SK-N-SH (cell line): ENCODE results near the gene SPG21. TPM values are rescaled to one million over a fixed set of nuclear protein-coding genes. Genes with fewer than 3 reads are reported as not detected.

ENCODE experiments used
- CTCF ChIA-PET: fragments of 300-600, 350-600 bp; formaldehyde crosslinking; extraction: SDS; loops from one replicate; lab custom pipeline; 2021; lab: Yijun Ruan, JAX
- POLR2A ChIA-PET: fragments of 350-600 bp; sonication (Branson Sonifier 250); formaldehyde crosslinking; extraction: SDS; loops from one replicate; lab custom pipeline; 2020; ENCODE audit warnings: antibody characterized with exemption, inconsistent platforms; lab: Yijun Ruan, JAX
- DNase-seq: peaks from one replicate; pipeline ENCODE4 v3.0.0; 2012
- H2AFZ ChIP-seq: fragments of 200-600 bp; sonication (generic); 2 replicates; pipeline ENCODE4 v1.8.1; 2016; ENCODE audit warnings: antibody characterized with exemption, mild to moderate bottlenecking, low read depth
- H3F3A ChIP-seq: fragments of 200-600 bp; sonication (generic); replicated peaks from 2 replicates; pipeline ENCODE3; 2016; ENCODE audit warnings: antibody characterized with exemption, mild to moderate bottlenecking; ENCODE audit not compliant: insufficient read depth
- H3K27ac ChIP-seq, 2 experiments: fragments of 200-500 bp in 1 of 2; fragments of 200-600 bp in 1 of 2; sonication (Bioruptor generic) in 1 of 2; sonication (generic), shearing (Covaris generic) in 1 of 2; 2 replicates each; pipeline versions ENCODE4 v1.5.1 to v1.6.1; 2014 to 2016; ENCODE audit warnings: low read depth in 2 of 2, inconsistent platforms in 1 of 2, low read length in 1 of 2, mild to moderate bottlenecking in 1 of 2, mixed read lengths in 1 of 2
- H3K27me3 ChIP-seq: fragments of 200-600 bp; sonication (generic), shearing (Covaris generic); 2 replicates; pipeline ENCODE4 v1.6.1; 2016; ENCODE audit warnings: mixed run types; ENCODE audit not compliant: insufficient read depth
- H3K36me3 ChIP-seq, 2 experiments: fragments of 200-500 bp in 1 of 2; fragments of 200-600 bp in 1 of 2; sonication (Bioruptor generic) in 1 of 2; sonication (generic) in 1 of 2; replicated peaks in 1 of 2; 2 replicates each; pipeline versions ENCODE3 to v1.5.1; 2014 to 2016; ENCODE audit warnings: low read length in 1 of 2, mild to moderate bottlenecking in 1 of 2; ENCODE audit not compliant: insufficient read depth in 2 of 2, control insufficient read depth in 1 of 2
- H3K4me1 ChIP-seq, 2 experiments: fragments of 200-500 bp in 1 of 2; fragments of 200-600 bp in 1 of 2; sonication (Bioruptor generic) in 1 of 2; sonication (generic), shearing (Covaris generic) in 1 of 2; 2 replicates each; pipeline versions ENCODE4 v1.5.1 to v1.6.1; 2014 to 2016; ENCODE audit warnings: low read depth in 1 of 2, low read length in 1 of 2, mixed run types in 1 of 2; ENCODE audit not compliant: insufficient read depth in 2 of 2, control insufficient read depth in 1 of 2
- H3K4me2 ChIP-seq: fragments of 200-600 bp; sonication (generic), shearing (Covaris generic); 2 replicates; pipeline ENCODE4 v1.6.1; 2017; ENCODE audit warnings: mixed run types
- H3K4me3 ChIP-seq, 2 experiments: fragments of 200-500 bp in 1 of 2; fragments of 200-600 bp in 1 of 2; sonication (Bioruptor generic) in 1 of 2; sonication (generic), shearing (Covaris generic) in 1 of 2; 2 replicates each; pipeline versions ENCODE4 v1.5.1 to v1.8.1; 2014 to 2016; ENCODE audit warnings: low read depth in 2 of 2, inconsistent platforms in 1 of 2, low read length in 1 of 2, mild to moderate bottlenecking in 1 of 2, mixed read lengths in 1 of 2, moderate library complexity in 1 of 2
- H3K79me2 ChIP-seq: fragments of 200-600 bp; sonication (generic); 2 replicates; pipeline ENCODE4 v1.8.1; 2017; ENCODE audit warnings: mild to moderate bottlenecking; ENCODE audit not compliant: insufficient read depth
- H3K9ac ChIP-seq: fragments of 200-600 bp; sonication (generic); 2 replicates; pipeline ENCODE4 v1.6.1; 2017; ENCODE audit warnings: mixed run types
- H3K9me2 ChIP-seq: fragments of 200-600 bp; sonication (generic); 2 replicates; pipeline ENCODE4 v1.6.1; 2017; ENCODE audit warnings: mixed run types
- H3K9me3 ChIP-seq: fragments of 200-600 bp; sonication (generic); 2 replicates; pipeline ENCODE4 v1.6.1; 2017; ENCODE audit warnings: mixed run types, mild to moderate bottlenecking, moderate library complexity
- H4K20me1 ChIP-seq: fragments of 200-600 bp; sonication (generic); 2 replicates; pipeline ENCODE4 v1.6.1; 2017; ENCODE audit warnings: mild to moderate bottlenecking, mixed run types; ENCODE audit not compliant: insufficient read depth
- CHD2 ChIP-seq: fragments of 150-350 bp; IDR thresholded peaks from 2 replicates; pipeline ENCODE4 v1.6.1; 2018; ENCODE audit warnings: low read length; ENCODE audit not compliant: partially characterized antibody
- ELF1 ChIP-seq: IDR thresholded peaks from 2 replicates; pipeline ENCODE4 v1.4.0; 2012
- EP300 ChIP-seq, 2 experiments: IDR thresholded peaks; 2 replicates each; pipeline versions ENCODE4 v1.4.0 to v1.6.1; 2012; ENCODE audit warnings: borderline replicate concordance in 1 of 2, low read depth in 1 of 2, low read length in 1 of 2
- FOXJ3 ChIP-seq: sonication (generic); formaldehyde crosslinking; IDR thresholded peaks from 2 replicates; pipeline ENCODE4 v1.5.1; 2020; ENCODE audit warnings: mild to moderate bottlenecking, missing genetic modification reagents
- GABPA ChIP-seq: IDR thresholded peaks from 2 replicates; pipeline ENCODE4 v1.4.0; 2012; ENCODE audit warnings: low read depth, mild to moderate bottlenecking
- MEF2A ChIP-seq: IDR thresholded peaks from 2 replicates; pipeline ENCODE4 v1.4.0; 2012; ENCODE audit warnings: low read depth, borderline replicate concordance
- NRF1 ChIP-seq: IDR thresholded peaks from 2 replicates; pipeline ENCODE4 v1.6.1; 2012; ENCODE audit warnings: low read depth, mild to moderate bottlenecking, low read length
- RAD21 ChIP-seq: IDR thresholded peaks from 2 replicates; pipeline ENCODE4 v1.6.1; 2012; ENCODE audit warnings: mild to moderate bottlenecking, low read length
- RCOR1 ChIP-seq: fragments of 150-350 bp; IDR thresholded peaks from 2 replicates; pipeline ENCODE4 v1.6.1; 2017; ENCODE audit warnings: antibody characterized with exemption, low read length
- RFX5 ChIP-seq: IDR thresholded peaks from 2 replicates; pipeline ENCODE4 v1.6.1; 2012; ENCODE audit warnings: mild to moderate bottlenecking, improper control_type of control experiment, low read length
- RXRA ChIP-seq: IDR thresholded peaks from 2 replicates; pipeline ENCODE4 v1.4.0; 2012; ENCODE audit warnings: low read depth, mild to moderate bottlenecking, borderline replicate concordance
- SMC3 ChIP-seq: IDR thresholded peaks from 2 replicates; pipeline ENCODE4 v1.6.1; 2012; ENCODE audit warnings: low read depth, low read length, improper control_type of control experiment
- TCF12 ChIP-seq: IDR thresholded peaks from 2 replicates; pipeline ENCODE4 v1.4.0; 2012
- TEAD4 ChIP-seq: IDR thresholded peaks from 2 replicates; pipeline ENCODE4 v1.4.0; 2012; ENCODE audit warnings: mild to moderate bottlenecking, borderline replicate concordance; ENCODE audit not compliant: insufficient read depth
- WGBS: methylation state at CpG from one replicate; pipeline ENCODE4 v1.1.6; 2017; ENCODE audit warnings: low lambda C conversion rate; 5-methylcytosine and 5-hydroxymethylcytosine counted together
- polyA plus RNA-seq, 3 experiments: library from polyadenylated mRNA; depleted of rRNA; stranded (reverse); fragments of >200 nt; gene quantifications; 2 replicates each; pipeline ENCODE4 v1.2.3, GENCODE V29; 2012
- TF ChIP-seq, protein P1 (sequence below): IDR thresholded peaks from 2 replicates; pipeline ENCODE4 v1.4.0; 2012; ENCODE audit warnings: low read depth, borderline replicate concordance
- TF ChIP-seq, protein P2 (sequence below): fragments of 200-600 bp; sonication (generic); IDR thresholded peaks from 2 replicates; pipeline ENCODE4 v1.6.1; 2017; ENCODE audit warnings: antibody characterized with exemption, mild to moderate bottlenecking, moderate library complexity

Gene SPG21
- polyA plus RNA-seq, 1 of the 3 experiments (the other 2 are of a cell fraction): 56.5 TPM

DNA sequence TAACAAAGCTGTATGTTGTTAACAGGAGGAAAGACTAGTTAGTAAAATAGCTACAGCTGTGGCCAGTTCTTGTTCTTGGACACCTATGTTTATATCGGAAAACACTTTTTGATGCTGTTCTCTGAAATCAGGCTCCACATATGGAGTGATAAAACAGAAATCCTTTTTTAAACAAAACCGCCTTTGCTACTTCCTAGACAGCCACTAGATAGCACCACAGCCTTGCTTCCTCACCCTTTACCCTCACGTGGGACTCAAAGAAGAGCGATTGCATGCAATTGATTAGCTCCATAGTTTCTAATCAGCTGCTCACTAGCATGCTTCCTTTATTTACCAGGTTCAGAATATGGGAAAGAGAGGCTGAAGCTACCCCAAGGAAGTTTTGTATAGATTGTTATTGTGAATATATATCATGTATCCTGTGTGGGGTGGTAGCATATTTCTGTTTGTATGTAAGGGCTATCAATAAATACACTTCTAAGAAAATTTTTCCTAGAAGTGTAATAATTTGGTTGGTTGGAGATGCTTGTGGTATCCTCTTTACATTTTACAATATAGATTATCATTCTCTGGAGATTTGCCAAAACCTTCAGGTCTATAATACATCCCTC is 44.0 kb upstream of the SPG21 start (continued):
- TF ChIP-seq FOXJ3: no peak
- TF ChIP-seq RFX5: no peak
- TF ChIP-seq, protein P1, sequence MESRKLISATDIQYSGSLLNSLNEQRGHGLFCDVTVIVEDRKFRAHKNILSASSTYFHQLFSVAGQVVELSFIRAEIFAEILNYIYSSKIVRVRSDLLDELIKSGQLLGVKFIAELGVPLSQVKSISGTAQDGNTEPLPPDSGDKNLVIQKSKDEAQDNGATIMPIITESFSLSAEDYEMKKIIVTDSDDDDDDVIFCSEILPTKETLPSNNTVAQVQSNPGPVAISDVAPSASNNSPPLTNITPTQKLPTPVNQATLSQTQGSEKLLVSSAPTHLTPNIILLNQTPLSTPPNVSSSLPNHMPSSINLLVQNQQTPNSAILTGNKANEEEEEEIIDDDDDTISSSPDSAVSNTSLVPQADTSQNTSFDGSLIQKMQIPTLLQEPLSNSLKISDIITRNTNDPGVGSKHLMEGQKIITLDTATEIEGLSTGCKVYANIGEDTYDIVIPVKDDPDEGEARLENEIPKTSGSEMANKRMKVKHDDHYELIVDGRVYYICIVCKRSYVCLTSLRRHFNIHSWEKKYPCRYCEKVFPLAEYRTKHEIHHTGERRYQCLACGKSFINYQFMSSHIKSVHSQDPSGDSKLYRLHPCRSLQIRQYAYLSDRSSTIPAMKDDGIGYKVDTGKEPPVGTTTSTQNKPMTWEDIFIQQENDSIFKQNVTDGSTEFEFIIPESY: no peak
- no peak for TF ChIP-seq NRF1
- TF ChIP-seq, protein P2, sequence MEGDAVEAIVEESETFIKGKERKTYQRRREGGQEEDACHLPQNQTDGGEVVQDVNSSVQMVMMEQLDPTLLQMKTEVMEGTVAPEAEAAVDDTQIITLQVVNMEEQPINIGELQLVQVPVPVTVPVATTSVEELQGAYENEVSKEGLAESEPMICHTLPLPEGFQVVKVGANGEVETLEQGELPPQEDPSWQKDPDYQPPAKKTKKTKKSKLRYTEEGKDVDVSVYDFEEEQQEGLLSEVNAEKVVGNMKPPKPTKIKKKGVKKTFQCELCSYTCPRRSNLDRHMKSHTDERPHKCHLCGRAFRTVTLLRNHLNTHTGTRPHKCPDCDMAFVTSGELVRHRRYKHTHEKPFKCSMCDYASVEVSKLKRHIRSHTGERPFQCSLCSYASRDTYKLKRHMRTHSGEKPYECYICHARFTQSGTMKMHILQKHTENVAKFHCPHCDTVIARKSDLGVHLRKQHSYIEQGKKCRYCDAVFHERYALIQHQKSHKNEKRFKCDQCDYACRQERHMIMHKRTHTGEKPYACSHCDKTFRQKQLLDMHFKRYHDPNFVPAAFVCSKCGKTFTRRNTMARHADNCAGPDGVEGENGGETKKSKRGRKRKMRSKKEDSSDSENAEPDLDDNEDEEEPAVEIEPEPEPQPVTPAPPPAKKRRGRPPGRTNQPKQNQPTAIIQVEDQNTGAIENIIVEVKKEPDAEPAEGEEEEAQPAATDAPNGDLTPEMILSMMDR: peak; percentile 59
- no peak for TF ChIP-seq EP300 (IDR thresholded peaks at IDR 0.05; ENCODE audit: borderline replicate concordance in 1 of 2, low read depth in 1 of 2, low read length in 1 of 2)
- TF ChIP-seq MEF2A: no peak
- no peak for TF ChIP-seq GABPA
- TF ChIP-seq RCOR1: no peak
- no peak for TF ChIP-seq ELF1
- peak; percentile 82 for TF ChIP-seq RAD21
- no peak for TF ChIP-seq CHD2
- TF ChIP-seq TEAD4: no peak
- no peak for TF ChIP-seq TCF12
- TF ChIP-seq RXRA: no peak

DNA sequence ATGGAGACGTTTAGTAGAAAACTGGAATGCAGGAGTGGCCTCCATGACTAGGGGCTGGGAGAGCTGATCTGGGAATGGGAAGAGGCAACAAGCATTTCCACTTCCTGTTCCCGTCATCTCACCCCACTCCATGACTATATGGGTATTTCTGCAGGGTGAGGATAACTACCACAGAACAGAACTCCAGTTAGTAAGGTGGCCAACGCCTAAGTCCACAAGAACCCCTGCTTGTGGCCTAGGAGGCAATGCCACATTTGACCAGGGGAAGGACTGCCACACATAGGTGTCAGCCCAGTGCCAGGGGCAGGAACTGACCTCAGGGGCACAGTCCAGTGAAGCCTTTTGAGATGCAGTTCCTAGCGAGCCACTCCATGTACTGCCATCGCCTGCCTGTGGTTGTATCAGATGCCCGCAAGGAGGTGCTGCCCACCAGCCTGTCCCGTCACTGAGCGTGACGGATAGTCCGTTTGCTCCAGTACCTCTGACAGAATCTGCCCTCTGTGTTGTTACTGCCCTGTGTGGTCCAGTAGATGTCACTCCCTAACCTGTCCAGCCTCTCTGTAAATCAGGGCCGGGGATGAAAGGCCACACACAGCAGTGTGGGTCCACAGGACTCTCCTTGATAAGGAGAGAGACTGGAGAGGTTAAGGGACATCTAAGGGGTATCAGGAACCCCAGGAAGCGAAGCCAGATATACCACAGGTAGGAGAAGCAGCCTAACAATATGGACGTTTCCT is 43.3 kb upstream of the SPG21 start:
- H3K36me3 ChIP-seq: no peaks in the 10 kb centered on the region
- no peaks in the 10 kb centered on the region for H4K20me1 ChIP-seq
- H3K9ac ChIP-seq: no peak overlapping the region
- no peaks in the 10 kb centered on the region for H3F3A ChIP-seq
- no peaks in the 10 kb centered on the region for H3K9me2 ChIP-seq
- CTCF ChIA-PET: interaction anchor here (0.7 to 2.7 kb wide), 18 partner anchors 11 to 302 kb away, joined by 3 to 21 read pairs (median 6); partner anchors contain the start of genes CLPX, KBTBD13 and SLC51B
- H3K4me1 ChIP-seq: peaks cover 0 to 6% of the 10 kb centered on the region in 2 experiments; a peak in 2 of 4 replicates
- peak; percentile 44 for DNase-seq
- H3K9me3 ChIP-seq: no peaks in the 10 kb centered on the region
- 53% methylated on average over 12 of the region's 13 CpGs for WGBS
- peaks cover 15% of the 10 kb centered on the region for H3K79me2 ChIP-seq
- no peak overlapping the region for H3K27ac ChIP-seq
- H3K4me2 ChIP-seq: no peak overlapping the region
- H3K4me3 ChIP-seq: no peak overlapping the region; a peak in 1 of 4 replicates
- H3K27me3 ChIP-seq: no peaks in the 10 kb centered on the region
- POLR2A ChIA-PET: no interaction called here
- H2AFZ ChIP-seq: peak overlapping the region; percentile 61; the same call in 1 of the 2 replicates
- peak; percentile 52 for TF ChIP-seq RAD21
- no peak for TF ChIP-seq NRF1
- TF ChIP-seq SMC3: peak; percentile 24; the same call in 1 of the 2 replicates
- TF ChIP-seq, protein P2: peak; percentile 37
